Activated CD4-positive, alpha-beta T cell treated with anti-CD3 and anti-CD28 coated beads for 36 hours (primary cell): ENCODE results near the gene XRCC6. TPM values are rescaled to one million over a fixed set of nuclear protein-coding genes. Genes with fewer than 3 reads are reported as not detected.
A peak's percentile ranks its signal among the peaks of the same experiment; 100 is the strongest.

Experiments
- ATAC-seq: fragments of 200-7000 bp; cut with Tn5 transposase; one replicate; pipeline ENCODE4 v1.10.0; 2021; ENCODE audit warnings: mild to moderate bottlenecking, moderate library complexity
- CTCF ChIA-PET: fragments of 350-600 bp; sonication (Branson Sonifier 250); formaldehyde crosslinking; loops from one replicate; lab custom pipeline; 2021; ENCODE audit warnings: antibody characterized with exemption; lab: Charles Lee
- POLR2A ChIA-PET: fragments of 350-600 bp; sonication (Branson Sonifier 250); formaldehyde crosslinking; loops from one replicate; lab custom pipeline; 2021; ENCODE audit warnings: antibody characterized with exemption, inconsistent platforms; lab: Charles Lee
- DNase-seq: peaks from one replicate; pipeline ENCODE4 v3.0.0-alpha.2; 2020
- H3K27ac Mint-ChIP-seq: one replicate; pipeline ENCODE4 v1.8.0; 2021; ENCODE audit warnings: mixed read lengths
- H3K27me3 Mint-ChIP-seq: one replicate; pipeline ENCODE4 v1.8.0; 2021; ENCODE audit warnings: mixed read lengths
- H3K36me3 Mint-ChIP-seq: one replicate; pipeline ENCODE4 v1.8.0; 2021; ENCODE audit warnings: low read depth, mixed read lengths
- H3K4me1 Mint-ChIP-seq: one replicate; pipeline ENCODE4 v1.8.0; 2021; ENCODE audit warnings: mixed read lengths
- H3K4me3 Mint-ChIP-seq: one replicate; pipeline ENCODE4 v1.8.0; 2021; ENCODE audit warnings: mild to moderate bottlenecking, moderate library complexity, mixed read lengths
- H3K9me3 Mint-ChIP-seq: one replicate; pipeline ENCODE4 v1.8.0; 2021; ENCODE audit warnings: low read depth, mixed read lengths
- intact Hi-C, 2 experiments: fragments of 100-400 bp; cut with DNase I in 1 of 2; cut with micrococcal nuclease in 1 of 2; formaldehyde crosslinking; loops; one replicate each; pipeline versions ENCODE4 v1.14.2 to v1.15.1; 2022 to 2024; cut with DNase I, micrococcal nuclease
- total RNA-seq, 2 experiments: library from RNA; stranded (reverse); gene quantifications; one replicate each; pipeline ENCODE4 v1.2.3, GENCODE V29; 2021

The XRCC6 gene
- total RNA-seq, 2 experiments from 2014 or later = 427 to 469 TPM

GRCh38 chr22:41699264-41700107 is 78.4 kb downstream of the XRCC6 start, which contains the start of gene MEI1:
TSS of gene MEI1 (plus strand) at chr22:41699503. CDS start at chr22:41699539, 36 bp downstream.
- POLR2A ChIA-PET = interaction anchor here (0.6 to 1.5 kb wide), 4 partner anchors 38 to 244 kb away, joined by 3 to 8 read pairs (median 4); partner anchors contain the start of gene CCDC134

GRCh38 chr22:41700108-41700364 is 78.9 kb downstream of the XRCC6 start:
- no peak for ATAC-seq
- intact Hi-C loops = no loop called here
- ChIA-PET CTCF (interaction anchor here (0.6 to 3.9 kb wide), 2 partner anchors 167 to 240 kb away, joined by 3 to 30 read pairs; no protein-coding TSS in a partner anchor), POLR2A (no interaction called here)
- no peaks in the 10 kb centered on the region for H3K27me3 Mint-ChIP-seq
- no peak overlapping the region for H3K27ac Mint-ChIP-seq
- H3K4me3 Mint-ChIP-seq = no peak overlapping the region
- no peaks in the 10 kb centered on the region for H3K9me3 Mint-ChIP-seq
- no peak for DNase-seq
- no peaks in the 10 kb centered on the region for H3K36me3 Mint-ChIP-seq
- peaks cover 11% of the 10 kb centered on the region for H3K4me1 Mint-ChIP-seq

More at GRCh38 chr22:41699264-41700107, 78.4 kb downstream of the XRCC6 start, which contains the start of gene MEI1:
- H3K9me3 Mint-ChIP-seq = no peaks in the 10 kb centered on the region
- peak; percentile 82 for ATAC-seq
- H3K4me1 Mint-ChIP-seq = peaks cover 11% of the 10 kb centered on the region
- CTCF ChIA-PET = interaction anchor here (0.5 to 3.9 kb wide), 14 partner anchors 8 to 246 kb away, joined by 3 to 39 read pairs (median 4); partner anchors contain the start of genes CCDC134, CENPM and SNU13
- intact Hi-C loops = loop anchor here (1.0 to 5.0 kb wide), 3 partner anchors 83 to 158 kb away; partner anchors contain the start of gene CCDC134 (in 1 of the 2)
- peak within 1 kb of the TSS; percentile 86 for H3K27ac Mint-ChIP-seq
- no peaks in the 10 kb centered on the region for H3K36me3 Mint-ChIP-seq
- DNase-seq = peak; percentile 96
- no peaks in the 10 kb centered on the region for H3K27me3 Mint-ChIP-seq
- peak within 1 kb of the TSS; percentile 48 for H3K4me3 Mint-ChIP-seq

- ChIA-PET CTCF (interaction anchor here (0.6 kb wide), 1 partner anchor 26 kb away, joined by 3 read pairs; no protein-coding TSS in a partner anchor), POLR2A (interaction anchor here (0.7 kb wide), 1 partner anchor 639 kb away, joined by 3 read pairs; no protein-coding TSS in a partner anchor)
- H3K27ac Mint-ChIP-seq = no peak overlapping the region
- H3K4me3 Mint-ChIP-seq = no peak overlapping the region
- no peaks in the 10 kb centered on the region for H3K36me3 Mint-ChIP-seq
- no peaks in the 10 kb centered on the region for H3K9me3 Mint-ChIP-seq
- no peaks in the 10 kb centered on the region for H3K27me3 Mint-ChIP-seq
- H3K4me1 Mint-ChIP-seq = peaks cover 3% of the 10 kb centered on the region
- ATAC-seq (no peak), DNase-seq (no peak)
- intact Hi-C loops = no loop called here
Measured at GRCh38 chr22:41702763-41703162, 81.7 kb downstream of the XRCC6 start.

GRCh38 chr22:41709341-41709740 is 88.2 kb downstream of the XRCC6 start:
- H3K4me3 Mint-ChIP-seq = no peak overlapping the region
- intact Hi-C loops = no loop called here
- no peaks in the 10 kb centered on the region for H3K27me3 Mint-ChIP-seq
- H3K9me3 Mint-ChIP-seq = no peaks in the 10 kb centered on the region
- POLR2A ChIA-PET = no interaction called here
- no peaks in the 10 kb centered on the region for H3K36me3 Mint-ChIP-seq
- ATAC-seq (no peak), DNase-seq (no peak)
- no peaks in the 10 kb centered on the region for H3K4me1 Mint-ChIP-seq
- no peak overlapping the region for H3K27ac Mint-ChIP-seq
- CTCF ChIA-PET = no interaction called here

- H3K36me3 Mint-ChIP-seq = no peaks in the 10 kb centered on the region
- intact Hi-C loops = no loop called here
- DNase-seq (no peak), ATAC-seq (no peak)
- no peak overlapping the region for H3K27ac Mint-ChIP-seq
- H3K27me3 Mint-ChIP-seq = no peaks in the 10 kb centered on the region
- H3K4me3 Mint-ChIP-seq = no peak overlapping the region
- no peaks in the 10 kb centered on the region for H3K9me3 Mint-ChIP-seq
- POLR2A ChIA-PET = no interaction called here
- CTCF ChIA-PET = interaction anchor here (2.3 to 4.3 kb wide), 2 partner anchors 15 to 34 kb away, joined by 10 to 31 read pairs; partner anchors contain the start of gene MEI1
- H3K4me1 Mint-ChIP-seq = no peaks in the 10 kb centered on the region
Measured at GRCh38 chr22:41713004-41713403, 91.9 kb downstream of the XRCC6 start.

Other genes with a start within 250 kb of the XRCC6 start
- gene TEF, start 239.4 kb upstream of the XRCC6 start, total RNA-seq = 1 to 10 TPM; 1.7 to 2.2 TPM
- 10 to 100 TPM; 26.5 to 32.3 TPM for gene TOB2, start 174.5 kb upstream of the XRCC6 start, total RNA-seq
- 10 to 100 TPM; 54.5 to 61.1 TPM for gene PHF5A, start 152.6 kb upstream of the XRCC6 start, total RNA-seq
- gene ACO2, start 152.2 kb upstream of the XRCC6 start, total RNA-seq = 100 to 1,000 TPM in 1 of 2 experiments, 10 to 100 TPM in 1; 95.4 to 106 TPM
- 10 to 100 TPM; 18.3 to 24.6 TPM for gene POLR3H, start 76.8 kb upstream of the XRCC6 start, total RNA-seq
- gene CSDC2, start 60.3 kb upstream of the XRCC6 start, total RNA-seq = not detected
- 10 to 100 TPM; 30.4 to 37.4 TPM for gene PMM1, start 31.5 kb upstream of the XRCC6 start, total RNA-seq
- gene DESI1, start 252 bp upstream of the XRCC6 start, total RNA-seq = 10 to 100 TPM; 56.6 to 98.1 TPM
- gene SNU13, start 67.6 kb downstream of the XRCC6 start, total RNA-seq = 100 to 1,000 TPM; 275 to 281 TPM
- 10 to 100 TPM; 31.5 to 36.8 TPM for gene MEI1, start 78.2 kb downstream of the XRCC6 start, total RNA-seq
- gene CCDC134, start 179.4 kb downstream of the XRCC6 start, total RNA-seq = 10 to 100 TPM; 14.7 to 15.2 TPM
- 100 to 1,000 TPM; 101 to 105 TPM for gene SREBF2, start 211.8 kb downstream of the XRCC6 start, total RNA-seq